Esophagus squamous epithelium (tissue), 5 donors: ENCODE measurements around the gene SIRPB1. TPM values are rescaled to one million over a fixed set of nuclear protein-coding genes. Genes with fewer than 3 reads are reported as not detected.

Experiments
- DNase-seq: peaks from one replicate; lab custom pipeline; 2025; lab: John Stamatoyannopoulos, UW
- H3K27ac ChIP-seq, 4 donors: fragments of 200-600 bp; sonication (generic); one replicate each; pipeline ENCODE4 v1.5.1; 2016 to 2019; ENCODE audit warnings: mild to moderate bottlenecking in 1 of 4
- H3K27me3 ChIP-seq, 4 donors: fragments of 200-600 bp; sonication (generic); 1 replicate in 3 of 4; 2 replicates in 1 of 4; pipeline versions ENCODE4 v1.5.1 to v1.6.0; 2017 to 2021; ENCODE audit warnings: antibody characterized with exemption in 1 of 4
- H3K36me3 ChIP-seq, 3 donors: fragments of 200-600 bp; sonication (generic); one replicate each; pipeline ENCODE4 v1.5.1; 2016 to 2019
- H3K4me1 ChIP-seq, 3 donors: fragments of 200-600 bp; sonication (generic); one replicate each; pipeline ENCODE4 v1.5.1; 2017 to 2019
- H3K4me3 ChIP-seq, 4 donors: fragments of 200-600 bp; sonication (generic); 1 replicate in 3 of 4; 2 replicates in 1 of 4; pipeline ENCODE4 v1.5.1; 2016 to 2019; ENCODE audit warnings: mild to moderate bottlenecking in 2 of 4, moderate library complexity in 1 of 4
- H3K9me3 ChIP-seq, 3 donors: fragments of 200-600 bp; sonication (generic); one replicate each; pipeline ENCODE4 v1.5.1; 2016 to 2019
- POLR2A ChIP-seq, 4 donors: fragments of 450-650 bp; IDR thresholded peaks; one replicate each; pipeline ENCODE4 v1.6.1; 2017; ENCODE audit warnings: antibody characterized with exemption in 4 of 4, mild to moderate bottlenecking in 4 of 4, moderate library complexity in 3 of 4
- WGBS, 2 donors: methylation state at CpG; one replicate each; pipeline ENCODE4 v1.1.5; 2018; 5-methylcytosine and 5-hydroxymethylcytosine counted together
- intact Hi-C: fragments of 100-400 bp; cut with DNase I; formaldehyde crosslinking; loops from one replicate; pipeline ENCODE4 v1.15.0; 2022
- total RNA-seq, 4 donors: library from RNA; depleted of rRNA; stranded (reverse); fragments of >200 nt; gene quantifications; one replicate each; pipeline ENCODE4 v1.1.0, GENCODE V29; 2016
- TF ChIP-seq, protein P1 (sequence below), 6 experiments: fragments of 450-650 bp in 4 of 6; fragments of 200-600 bp in 2 of 6; sonication (generic) in 2 of 6; IDR thresholded peaks; one replicate each; pipeline ENCODE4 v1.5.1; 2016 to 2019; ENCODE audit warnings: antibody characterized with exemption in 6 of 6, mild to moderate bottlenecking in 4 of 6, moderate library complexity in 4 of 6
- donor health status: DM: yes; HTN: yes; CAD: no.

The SIRPB1 gene
- total RNA-seq, 4 donors from 2014 or later, result 0.13 to 3.3 (median 1.0) TPM

DNA sequence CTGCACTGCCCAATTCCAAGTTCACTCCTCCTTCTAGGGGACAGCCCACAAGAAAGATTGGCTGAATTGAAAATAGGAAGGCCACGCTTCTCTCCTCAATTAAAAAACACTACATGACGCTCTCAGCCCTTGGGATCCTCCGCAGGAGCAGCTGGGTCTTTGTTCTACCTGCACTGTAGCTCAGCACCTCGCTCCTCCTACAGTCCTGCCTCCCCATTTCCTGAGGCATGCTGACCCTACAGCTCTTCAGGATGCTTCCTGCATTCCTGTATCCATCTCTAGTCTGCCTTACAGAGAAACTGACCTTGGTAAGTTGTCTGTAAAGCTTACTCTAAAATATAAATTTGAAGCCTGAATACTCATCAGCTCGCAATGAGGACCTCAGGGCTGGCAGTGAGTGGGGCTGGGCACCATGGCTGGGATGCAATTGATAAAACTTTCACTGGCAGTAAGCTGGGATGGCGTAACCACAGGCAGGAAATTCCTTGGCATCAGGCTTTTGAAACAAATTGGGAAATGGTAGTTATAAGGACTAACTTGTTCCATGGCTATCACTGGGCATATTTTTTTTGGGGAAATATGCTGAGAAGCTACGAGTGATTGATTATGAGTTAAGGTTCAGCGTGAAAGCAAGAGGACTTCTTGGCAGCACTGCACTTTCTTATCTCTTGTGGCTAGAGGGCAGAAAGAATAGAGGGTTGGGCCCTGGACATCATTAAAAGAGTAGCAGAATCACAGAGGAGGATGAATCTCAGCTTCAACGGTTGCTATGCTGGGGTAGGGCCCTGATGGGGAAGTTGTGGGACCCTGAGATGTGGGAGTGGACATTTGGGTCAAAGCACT is 11.7 kb upstream of the SIRPB1 start:
- H3K9me3 ChIP-seq, result no peaks in the 10 kb centered on the region
- H3K36me3 ChIP-seq, result no peaks in the 10 kb centered on the region
- DNase-seq, result no peak
- 57 to 64% methylated on average over 6 to 9 of the region's 9 CpGs for WGBS, 2 donors
- intact Hi-C loops, result no loop called here
- no peaks in the 10 kb centered on the region for H3K4me1 ChIP-seq
- H3K27ac ChIP-seq, result no peak overlapping the region
- no peak overlapping the region for H3K4me3 ChIP-seq
- TF ChIP-seq, protein P1, sequence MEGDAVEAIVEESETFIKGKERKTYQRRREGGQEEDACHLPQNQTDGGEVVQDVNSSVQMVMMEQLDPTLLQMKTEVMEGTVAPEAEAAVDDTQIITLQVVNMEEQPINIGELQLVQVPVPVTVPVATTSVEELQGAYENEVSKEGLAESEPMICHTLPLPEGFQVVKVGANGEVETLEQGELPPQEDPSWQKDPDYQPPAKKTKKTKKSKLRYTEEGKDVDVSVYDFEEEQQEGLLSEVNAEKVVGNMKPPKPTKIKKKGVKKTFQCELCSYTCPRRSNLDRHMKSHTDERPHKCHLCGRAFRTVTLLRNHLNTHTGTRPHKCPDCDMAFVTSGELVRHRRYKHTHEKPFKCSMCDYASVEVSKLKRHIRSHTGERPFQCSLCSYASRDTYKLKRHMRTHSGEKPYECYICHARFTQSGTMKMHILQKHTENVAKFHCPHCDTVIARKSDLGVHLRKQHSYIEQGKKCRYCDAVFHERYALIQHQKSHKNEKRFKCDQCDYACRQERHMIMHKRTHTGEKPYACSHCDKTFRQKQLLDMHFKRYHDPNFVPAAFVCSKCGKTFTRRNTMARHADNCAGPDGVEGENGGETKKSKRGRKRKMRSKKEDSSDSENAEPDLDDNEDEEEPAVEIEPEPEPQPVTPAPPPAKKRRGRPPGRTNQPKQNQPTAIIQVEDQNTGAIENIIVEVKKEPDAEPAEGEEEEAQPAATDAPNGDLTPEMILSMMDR (IDR thresholded peaks at IDR 0.05), result no peak
- TF ChIP-seq POLR2A (IDR thresholded peaks at IDR 0.05), result no peak
- peaks cover 0 to 14% (median 0%) of the 10 kb centered on the region in 4 donors for H3K27me3 ChIP-seq

DNA sequence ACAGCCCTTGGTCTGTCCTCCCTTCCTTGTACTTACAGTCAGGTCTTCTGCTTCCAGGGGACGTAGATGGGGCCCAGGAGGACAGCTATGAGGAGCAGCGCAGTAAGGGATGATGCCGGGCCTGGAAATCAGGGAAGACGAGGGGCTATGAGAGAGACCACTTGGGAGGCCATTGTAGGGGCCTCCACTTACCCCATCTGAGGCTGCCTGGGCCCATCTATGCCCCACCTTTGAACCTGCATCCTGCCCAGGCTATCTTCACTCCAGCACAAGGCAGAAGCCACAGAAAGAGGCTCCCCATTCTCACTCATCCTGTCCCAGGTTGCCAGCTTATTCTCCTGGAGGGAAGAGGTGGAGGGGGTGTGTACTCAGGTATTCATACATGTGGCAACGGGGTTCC is 10.4 kb upstream of the SIRPB1 start:
- WGBS, 2 donors, result 80 to 95% methylated on average over 3 to 4 of the region's 5 CpGs
- TF ChIP-seq, protein P1 (IDR thresholded peaks at IDR 0.05), result no peak
- TF ChIP-seq POLR2A (IDR thresholded peaks at IDR 0.05), result no peak
- no peak for DNase-seq

DNA sequence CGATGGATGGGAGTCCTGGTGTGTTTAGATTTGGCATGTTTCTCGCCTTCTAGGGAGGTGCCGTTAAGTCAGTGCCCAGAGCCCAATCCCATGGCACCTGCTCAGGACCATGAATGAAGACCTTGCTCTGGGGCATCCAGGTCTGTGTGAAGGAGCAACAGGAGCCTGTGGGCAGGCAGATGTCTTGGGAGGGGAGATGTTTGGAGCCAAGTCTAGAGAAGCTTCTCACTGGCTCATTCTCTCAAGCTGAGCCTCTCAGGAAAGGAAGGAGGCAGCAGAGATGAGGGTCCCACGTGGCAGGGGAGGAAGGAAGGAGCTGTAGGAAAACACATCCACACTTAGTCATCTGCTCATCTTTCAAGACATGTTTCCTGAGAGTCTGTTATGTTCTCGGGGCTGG is 9.5 kb upstream of the SIRPB1 start:
- WGBS, 2 donors, result 61 to 82% methylated on average over 3 to 4 of the region's 5 CpGs
- no peak for TF ChIP-seq POLR2A (IDR thresholded peaks at IDR 0.05)
- TF ChIP-seq, protein P1 (IDR thresholded peaks at IDR 0.05), result no peak
- no peak for DNase-seq
- H3K9me3 ChIP-seq, result no peaks in the 10 kb centered on the region
- no peaks in the 10 kb centered on the region for H3K4me1 ChIP-seq
- peaks cover 0 to 14% (median 0%) of the 10 kb centered on the region in 4 donors for H3K27me3 ChIP-seq
- no peak overlapping the region for H3K27ac ChIP-seq
- intact Hi-C loops, result no loop called here
- no peak overlapping the region for H3K4me3 ChIP-seq
- no peaks in the 10 kb centered on the region for H3K36me3 ChIP-seq

More for the DNA sequence above, 10.4 kb upstream of the SIRPB1 start:
- H3K27me3 ChIP-seq, result peaks cover 0 to 14% (median 0%) of the 10 kb centered on the region in 4 donors
- H3K36me3 ChIP-seq, result no peaks in the 10 kb centered on the region
- H3K27ac ChIP-seq, result no peak overlapping the region
- intact Hi-C loops, result no loop called here
- H3K9me3 ChIP-seq, result no peaks in the 10 kb centered on the region
- H3K4me1 ChIP-seq, result no peaks in the 10 kb centered on the region
- H3K4me3 ChIP-seq, result no peak overlapping the region

DNA sequence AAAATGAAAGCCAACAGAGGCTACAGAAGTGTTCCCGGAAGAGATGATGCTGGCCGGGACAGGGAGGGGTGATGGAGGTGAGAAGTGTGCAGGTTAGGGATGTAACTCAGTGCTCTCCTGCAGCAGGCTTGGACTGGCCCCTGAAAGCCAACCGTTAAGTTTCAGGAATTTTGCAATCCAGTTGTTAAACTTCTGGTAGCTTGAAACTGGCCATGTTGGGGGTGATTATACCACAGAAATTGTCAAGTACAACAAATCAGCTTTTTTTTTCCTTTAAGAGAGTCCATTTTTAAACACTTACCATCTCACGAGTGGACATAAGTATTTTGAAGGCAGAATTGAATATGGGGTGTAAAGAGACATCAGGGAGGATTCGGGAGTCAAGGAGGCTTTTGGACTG is 8.8 kb upstream of the SIRPB1 start:
- Histone ChIP-seq H3K4me1 (no peaks in the 10 kb centered on the region), H3K27ac (no peak overlapping the region), H3K27me3 (peaks cover 0 to 14% (median 0%) of the 10 kb centered on the region in 4 donors), H3K36me3 (no peaks in the 10 kb centered on the region), H3K4me3 (no peak overlapping the region), H3K9me3 (no peaks in the 10 kb centered on the region)
- WGBS, 2 donors, result 58% methylated on average over 5 of the region's 5 CpGs
- TF ChIP-seq, protein P1 (IDR thresholded peaks at IDR 0.05), result no peak
- TF ChIP-seq POLR2A (IDR thresholded peaks at IDR 0.05), result no peak
- no peak for DNase-seq
- intact Hi-C loops, result no loop called here

DNA sequence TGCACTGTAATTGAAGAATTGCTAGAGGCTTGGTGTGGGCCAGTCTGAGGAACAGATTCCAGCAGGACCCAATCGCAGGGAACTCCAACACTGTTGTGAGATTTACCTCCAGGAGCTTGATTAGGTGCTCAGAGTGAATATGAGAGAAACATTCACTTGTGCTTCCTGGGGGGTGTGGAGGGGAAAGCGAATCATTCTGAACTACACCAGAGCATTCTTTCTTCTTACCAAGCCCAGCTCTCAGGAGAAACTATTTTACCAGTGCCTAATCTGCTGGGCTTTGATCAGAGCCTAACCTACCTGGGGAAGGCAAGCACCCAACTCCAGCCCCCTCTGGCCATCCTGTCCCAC is 7.4 kb upstream of the SIRPB1 start:
- Histone ChIP-seq H3K27me3 (peaks cover 0 to 14% (median 0%) of the 10 kb centered on the region in 4 donors), H3K4me3 (no peak overlapping the region), H3K36me3 (no peaks in the 10 kb centered on the region), H3K4me1 (no peaks in the 10 kb centered on the region), H3K9me3 (no peaks in the 10 kb centered on the region), H3K27ac (no peak overlapping the region)
- intact Hi-C loops, result no loop called here
- no peak for DNase-seq
- no peak for TF ChIP-seq POLR2A (IDR thresholded peaks at IDR 0.05)
- TF ChIP-seq, protein P1 (IDR thresholded peaks at IDR 0.05), result no peak
- 75 to 87% methylated on average over 2 of the region's 2 CpGs for WGBS, 2 donors
